B cell (primary cell): Measurements from ENCODE around the gene LIF. TPM values are rescaled to one million over a fixed set of nuclear protein-coding genes. Genes with fewer than 3 reads are reported as not detected.

Experiments
- ATAC-seq: fragments of 200-7000 bp; cut with Tn5 transposase; one replicate; pipeline ENCODE4 v1.10.0; 2021; ENCODE audit warnings: low read depth, mild to moderate bottlenecking, moderate number of reproducible peaks, moderate library complexity
- CTCF ChIA-PET: fragments of 350-600 bp; sonication (Branson Sonifier 250); formaldehyde crosslinking; loops from one replicate; lab custom pipeline; 2021; ENCODE audit warnings: antibody characterized with exemption, inconsistent platforms; lab: Charles Lee
- POLR2A ChIA-PET: fragments of 350-600 bp; sonication (Branson Sonifier 250); formaldehyde crosslinking; loops from one replicate; lab custom pipeline; 2021; ENCODE audit warnings: antibody characterized with exemption; lab: Charles Lee
- DNase-seq: peaks from one replicate; pipeline ENCODE4 v3.0.0; 2013
- H2AFZ ChIP-seq: 2 replicates; pipeline ENCODE4 v1.6.1; 2012; ENCODE audit warnings: mild to moderate bottlenecking, low read depth, low read length; ENCODE audit not compliant: insufficient read depth, poor library complexity, severe bottlenecking
- H3K27ac ChIP-seq, 2 donors: 1 replicate in 1 of 2; 2 replicates in 1 of 2; pipeline ENCODE4 v1.5.1; 2012 to 2013; ENCODE audit warnings: low read length in 2 of 2, mild to moderate bottlenecking in 2 of 2, moderate library complexity in 1 of 2
- H3K27me3 ChIP-seq, 4 experiments: fragments of 200-600 bp in 1 of 4; sonication (generic) in 1 of 4; replicated peaks in 1 of 4; 1 replicate in 2 of 4; 2 replicates in 2 of 4; pipeline versions ENCODE4 v1.6.1 to v1.7.0; 2013 to 2016; ENCODE audit warnings: low read length in 3 of 4, mild to moderate bottlenecking in 2 of 4, mixed read lengths in 1 of 4, moderate library complexity in 1 of 4; ENCODE audit not compliant: insufficient read depth in 4 of 4, control insufficient read depth in 3 of 4; ENCODE audit errors: control extremely low read depth in 1 of 4
- H3K36me3 ChIP-seq, 2 experiments: replicated peaks in 1 of 2; 1 replicate in 1 of 2; 2 replicates in 1 of 2; pipeline versions ENCODE4 v1.6.1 to v1.7.1; 2013; ENCODE audit warnings: low read length in 1 of 2; ENCODE audit not compliant: insufficient read depth in 2 of 2, control insufficient read depth in 1 of 2; ENCODE audit errors: control extremely low read depth in 1 of 2, extremely low read depth in 1 of 2
- H3K4me1 ChIP-seq, 2 donors: fragments of 200-600 bp in 1 of 2; sonication (generic) in 1 of 2; 1 replicate in 1 of 2; 2 replicates in 1 of 2; pipeline versions ENCODE4 v1.5.1 to v1.6.1; 2013 to 2017; ENCODE audit warnings: low read length in 2 of 2; ENCODE audit not compliant: control insufficient read depth in 2 of 2, insufficient read depth in 2 of 2
- H3K4me2 ChIP-seq: replicated peaks from 2 replicates; pipeline ENCODE3; 2012; ENCODE audit warnings: mild to moderate bottlenecking, low read depth, low read length; ENCODE audit not compliant: poor library complexity, severe bottlenecking
- H3K4me3 ChIP-seq, 5 experiments: fragments of 200-600 bp in 1 of 5; sonication (generic) in 1 of 5; 1 replicate in 3 of 5; 2 replicates in 2 of 5; pipeline versions ENCODE4 v1.5.1 to v1.7.0; 2011 to 2016; ENCODE audit warnings: low read length in 4 of 5, mild to moderate bottlenecking in 4 of 5, low read depth in 2 of 5, control low read depth in 1 of 5, moderate library complexity in 1 of 5; ENCODE audit not compliant: insufficient read depth in 1 of 5; ENCODE audit errors: control extremely low read depth in 1 of 5, extremely low read depth in 1 of 5
- H3K79me2 ChIP-seq: fragments of 200-600 bp; sonication (generic); one replicate; pipeline ENCODE4 v1.6.0; 2016; ENCODE audit warnings: low read length; ENCODE audit not compliant: control insufficient read depth, insufficient read depth
- H3K9ac ChIP-seq: fragments of 200-600 bp; sonication (generic); 2 replicates; pipeline ENCODE4 v1.6.1; 2017; ENCODE audit warnings: mild to moderate bottlenecking, low read length, moderate library complexity
- H3K9me3 ChIP-seq, 3 donors: one replicate each; pipeline versions ENCODE4 v1.6.1 to v1.7.1; 2013; ENCODE audit warnings: low read length in 2 of 3; ENCODE audit not compliant: control insufficient read depth in 2 of 3, insufficient read depth in 1 of 3; ENCODE audit errors: control extremely low read depth in 1 of 3
- H4K20me1 ChIP-seq: 2 replicates; pipeline ENCODE4 v1.6.0; 2012; ENCODE audit warnings: mild to moderate bottlenecking, low read length; ENCODE audit not compliant: insufficient read depth, control insufficient read depth, poor library complexity, severe bottlenecking
- H3K27ac Mint-ChIP-seq: one replicate; pipeline ENCODE4 v1.8.0; 2021; ENCODE audit warnings: mixed read lengths
- H3K27me3 Mint-ChIP-seq: one replicate; pipeline ENCODE4 v1.8.0; 2021; ENCODE audit warnings: mixed read lengths
- H3K4me1 Mint-ChIP-seq: one replicate; pipeline ENCODE4 v1.8.0; 2021; ENCODE audit warnings: mixed read lengths
- H3K4me3 Mint-ChIP-seq: one replicate; pipeline ENCODE4 v1.8.0; 2021; ENCODE audit warnings: mixed read lengths
- H3K9me3 Mint-ChIP-seq: one replicate; pipeline ENCODE4 v1.8.0; 2022; ENCODE audit warnings: mixed read lengths; ENCODE audit not compliant: insufficient read depth
- CTCF ChIP-seq: fragments of 200-600 bp; IDR thresholded peaks from one replicate; pipeline ENCODE4 v1.8.0; 2022; ENCODE audit warnings: antibody characterized with exemption, mild to moderate bottlenecking
- EZH2 ChIP-seq: IDR thresholded peaks from 2 replicates; pipeline ENCODE4 v1.6.1; 2012; ENCODE audit warnings: borderline replicate concordance, low read depth, mild to moderate bottlenecking, moderate library complexity, low read length; ENCODE audit not compliant: insufficient read depth, poor library complexity, severe bottlenecking
- WGBS: methylation state at CpG from one replicate; pipeline ENCODE4 v1.1.5; 2013; ENCODE audit warnings: missing lambda C conversion rate; ENCODE audit not compliant: insufficient coverage; 5-methylcytosine and 5-hydroxymethylcytosine counted together
- intact Hi-C: fragments of 100-400 bp; cut with micrococcal nuclease; formaldehyde crosslinking; loops from one replicate; pipeline ENCODE4 v1.10.0; 2022
- polyA plus RNA-seq: library from polyadenylated mRNA; depleted of rRNA; stranded (reverse); fragments of >200 nt; gene quantifications from 2 replicates; pipeline ENCODE4 v1.2.3, GENCODE V29; 2012
- total RNA-seq, 2 donors: library from RNA; stranded (reverse); fragments of 120-200 nt in 1 of 2; gene quantifications; 1 replicate in 1 of 2; 2 replicates in 1 of 2; pipeline versions ENCODE4 v1.2.3 to v1.2.4, GENCODE V29; 2013 to 2022

Gene LIF
- total and polyA plus RNA-seq, 2 donors (not counting 1 experiment from before 2014, with no cell fraction given): 0.47 TPM; not detected in 1

GRCh38 chr22:30248484-30248883 is 1.9 kb upstream of the LIF start:
- Histone ChIP-seq H3K27ac (no peak overlapping the region), H3K4me1 (peaks cover 14 to 20% of the 10 kb centered on the region in 2 donors), H3K4me3 (no peak overlapping the region), H3K9ac (no peak overlapping the region), H3K79me2 (no peaks in the 10 kb centered on the region), H3K27me3 (peaks cover 0 to 39% (median 19%) of the 10 kb centered on the region in 4 experiments), H3K4me2 (no peak overlapping the region), H2AFZ (no peak overlapping the region), H3K36me3 (no peaks in the 10 kb centered on the region), H3K9me3 (peaks cover 0 to 4% (median 0%) of the 10 kb centered on the region in 3 donors), H4K20me1 (no peaks in the 10 kb centered on the region)
- TF ChIP-seq CTCF (no peak), EZH2 (no peak)
- intact Hi-C loops: no loop called here
- 84% methylated on average over 6 of the region's 6 CpGs for WGBS
- no peak for ATAC-seq
- H3K27me3 Mint-ChIP-seq: peaks cover 48% of the 10 kb centered on the region
- H3K4me1 Mint-ChIP-seq: peaks cover 13% of the 10 kb centered on the region
- DNase-seq: no peak
- ChIA-PET POLR2A (no interaction called here), CTCF (interaction anchor here (1.3 kb wide), 1 partner anchor 15 kb away, joined by 4 read pairs; no protein-coding TSS in a partner anchor)
- H3K4me3 Mint-ChIP-seq: peak overlapping the region; percentile 26
- H3K9me3 Mint-ChIP-seq: no peaks in the 10 kb centered on the region
- H3K27ac Mint-ChIP-seq: peak overlapping the region; percentile 50

GRCh38 chr22:30247974-30248373 is 1.4 kb upstream of the LIF start:
- peaks cover 0 to 4% (median 0%) of the 10 kb centered on the region in 3 donors for H3K9me3 ChIP-seq
- H3K27ac ChIP-seq: no peak overlapping the region
- no peak overlapping the region for H3K27ac Mint-ChIP-seq
- no peaks in the 10 kb centered on the region for H3K79me2 ChIP-seq
- no peaks in the 10 kb centered on the region for H3K36me3 ChIP-seq
- no peak for DNase-seq
- H3K27me3 Mint-ChIP-seq: peaks cover 48% of the 10 kb centered on the region
- H3K4me2 ChIP-seq: no peak overlapping the region
- peaks cover 0 to 39% (median 19%) of the 10 kb centered on the region in 4 experiments for H3K27me3 ChIP-seq
- H2AFZ ChIP-seq: no peak overlapping the region
- H3K9ac ChIP-seq: no peak overlapping the region
- no peak for TF ChIP-seq CTCF
- no peak for TF ChIP-seq EZH2
- no peak overlapping the region for H3K4me3 ChIP-seq
- intact Hi-C loops: no loop called here
- H3K4me1 Mint-ChIP-seq: peaks cover 13% of the 10 kb centered on the region
- no peaks in the 10 kb centered on the region for H4K20me1 ChIP-seq
- 32% methylated on average over 12 of the region's 12 CpGs for WGBS
- ChIA-PET POLR2A (no interaction called here), CTCF (interaction anchor here (1.3 kb wide), 1 partner anchor 15 kb away, joined by 4 read pairs; no protein-coding TSS in a partner anchor)
- peaks cover 14 to 20% of the 10 kb centered on the region in 2 donors for H3K4me1 ChIP-seq
- no peak overlapping the region for H3K4me3 Mint-ChIP-seq
- H3K9me3 Mint-ChIP-seq: no peaks in the 10 kb centered on the region
- ATAC-seq: no peak
